Measurements from ENCODE around the gene CTSV.
"Not testable (repeated sequence)": the region's sequence is repeated elsewhere in the genome, so short reads cannot be mapped to it uniquely, and the experiment has no call there.

CTSV gene

DNA sequence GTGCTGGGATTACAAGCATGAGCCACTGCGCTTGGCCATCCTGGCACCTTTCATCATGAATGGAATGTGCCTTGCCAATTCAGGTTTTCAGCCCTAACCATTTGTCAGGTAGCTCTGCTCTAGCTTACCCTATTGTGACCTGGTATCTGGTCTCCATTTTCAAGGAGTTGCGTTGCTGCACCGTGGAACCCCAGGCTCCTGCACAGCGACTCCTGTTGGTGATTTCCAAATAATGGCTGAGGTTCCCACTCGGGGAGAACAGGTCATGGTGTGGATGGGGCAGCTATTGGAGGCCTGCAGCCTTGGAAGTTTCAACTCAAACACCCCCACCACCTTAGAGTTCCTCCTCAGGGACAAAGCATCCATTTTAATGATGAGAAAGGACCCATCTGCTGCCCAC, 18.7 kb upstream of the CTSV start (continued):
- TF ChIP-seq, protein P1, sequence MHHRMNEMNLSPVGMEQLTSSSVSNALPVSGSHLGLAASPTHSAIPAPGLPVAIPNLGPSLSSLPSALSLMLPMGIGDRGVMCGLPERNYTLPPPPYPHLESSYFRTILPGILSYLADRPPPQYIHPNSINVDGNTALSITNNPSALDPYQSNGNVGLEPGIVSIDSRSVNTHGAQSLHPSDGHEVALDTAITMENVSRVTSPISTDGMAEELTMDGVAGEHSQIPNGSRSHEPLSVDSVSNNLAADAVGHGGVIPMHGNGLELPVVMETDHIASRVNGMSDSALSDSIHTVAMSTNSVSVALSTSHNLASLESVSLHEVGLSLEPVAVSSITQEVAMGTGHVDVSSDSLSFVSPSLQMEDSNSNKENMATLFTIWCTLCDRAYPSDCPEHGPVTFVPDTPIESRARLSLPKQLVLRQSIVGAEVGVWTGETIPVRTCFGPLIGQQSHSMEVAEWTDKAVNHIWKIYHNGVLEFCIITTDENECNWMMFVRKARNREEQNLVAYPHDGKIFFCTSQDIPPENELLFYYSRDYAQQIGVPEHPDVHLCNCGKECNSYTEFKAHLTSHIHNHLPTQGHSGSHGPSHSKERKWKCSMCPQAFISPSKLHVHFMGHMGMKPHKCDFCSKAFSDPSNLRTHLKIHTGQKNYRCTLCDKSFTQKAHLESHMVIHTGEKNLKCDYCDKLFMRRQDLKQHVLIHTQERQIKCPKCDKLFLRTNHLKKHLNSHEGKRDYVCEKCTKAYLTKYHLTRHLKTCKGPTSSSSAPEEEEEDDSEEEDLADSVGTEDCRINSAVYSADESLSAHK (tag by site-specific recombination; IDR thresholded peaks at IDR 0.05), result no peak
- TF ChIP-seq, protein P2, sequence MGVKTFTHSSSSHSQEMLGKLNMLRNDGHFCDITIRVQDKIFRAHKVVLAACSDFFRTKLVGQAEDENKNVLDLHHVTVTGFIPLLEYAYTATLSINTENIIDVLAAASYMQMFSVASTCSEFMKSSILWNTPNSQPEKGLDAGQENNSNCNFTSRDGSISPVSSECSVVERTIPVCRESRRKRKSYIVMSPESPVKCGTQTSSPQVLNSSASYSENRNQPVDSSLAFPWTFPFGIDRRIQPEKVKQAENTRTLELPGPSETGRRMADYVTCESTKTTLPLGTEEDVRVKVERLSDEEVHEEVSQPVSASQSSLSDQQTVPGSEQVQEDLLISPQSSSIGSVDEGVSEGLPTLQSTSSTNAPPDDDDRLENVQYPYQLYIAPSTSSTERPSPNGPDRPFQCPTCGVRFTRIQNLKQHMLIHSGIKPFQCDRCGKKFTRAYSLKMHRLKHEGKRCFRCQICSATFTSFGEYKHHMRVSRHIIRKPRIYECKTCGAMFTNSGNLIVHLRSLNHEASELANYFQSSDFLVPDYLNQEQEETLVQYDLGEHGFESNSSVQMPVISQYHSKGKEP (tag by site-specific recombination; IDR thresholded peaks at IDR 0.05), result no peak

DNA sequence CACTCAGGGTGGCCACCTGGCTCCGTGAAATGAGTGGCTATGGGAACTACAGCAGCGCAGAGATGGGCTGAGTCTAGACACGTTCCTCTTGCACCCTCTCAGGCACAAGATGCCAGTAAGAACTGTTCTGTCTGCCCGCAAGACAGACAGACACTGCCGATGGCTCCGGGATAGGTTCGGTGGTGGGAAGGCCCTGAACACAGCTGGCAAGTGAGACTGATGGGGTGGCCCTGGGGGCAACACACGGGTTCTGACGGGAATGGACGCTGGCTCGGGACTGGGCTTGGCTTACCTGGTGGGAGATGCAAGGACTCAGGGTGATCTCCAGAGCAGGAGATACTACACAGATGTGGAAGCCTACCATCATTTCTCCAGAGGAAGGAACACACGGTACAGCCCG, 16.9 kb upstream of the CTSV start:
- H3K4me1 ChIP-seq (ENCODE audit: control insufficient read depth, insufficient read depth, low read length); H3K36me3 ChIP-seq (ENCODE audit: control insufficient read depth in 2 of 2, insufficient read depth in 1 of 2, low read length in 2 of 2); H3K27ac ChIP-seq (ENCODE audit: extremely low read depth, low read depth, low read length); H3K9me3 ChIP-seq (ENCODE audit: control insufficient read depth, insufficient read depth, low read depth, low read length); H3K4me3 ChIP-seq (ENCODE audit: low read depth, low read length); POLR2A ChIA-PET; CTCF ChIA-PET: not testable (repeated sequence)

DNA sequence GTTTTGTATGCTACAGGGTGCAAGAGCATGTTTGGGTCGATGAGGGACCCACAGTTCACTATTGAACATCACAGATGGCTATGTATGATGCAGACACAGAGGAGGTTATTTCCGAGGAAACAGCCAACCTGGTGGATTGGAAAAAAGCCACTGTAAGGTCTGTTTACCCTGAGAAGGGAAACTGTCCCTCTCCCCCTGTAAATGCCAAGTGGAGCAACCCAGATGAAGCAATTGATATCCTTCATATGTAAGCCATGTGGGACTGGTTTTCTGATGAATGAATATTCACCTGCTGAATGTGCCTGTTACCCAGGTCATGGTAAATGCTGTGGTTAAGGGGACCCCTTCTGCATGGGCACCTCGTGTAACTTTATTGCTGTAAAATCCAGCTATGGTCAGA, 14.8 kb upstream of the CTSV start:
- no peaks in the 10 kb centered on the region for H3K9me3 ChIP-seq (ENCODE audit: control insufficient read depth, insufficient read depth, low read depth, low read length)
- CTCF ChIA-PET, result interaction anchor here (0.8 kb wide), 1 partner anchor 9 kb away, joined by 4 read pairs; no protein-coding TSS in a partner anchor
- POLR2A ChIA-PET, result no interaction called here
- H3K27ac ChIP-seq (ENCODE audit: extremely low read depth, low read depth, low read length), result no peak overlapping the region
- no peak overlapping the region for H3K4me3 ChIP-seq (ENCODE audit: low read depth, low read length)
- TF ChIP-seq, protein P3, sequence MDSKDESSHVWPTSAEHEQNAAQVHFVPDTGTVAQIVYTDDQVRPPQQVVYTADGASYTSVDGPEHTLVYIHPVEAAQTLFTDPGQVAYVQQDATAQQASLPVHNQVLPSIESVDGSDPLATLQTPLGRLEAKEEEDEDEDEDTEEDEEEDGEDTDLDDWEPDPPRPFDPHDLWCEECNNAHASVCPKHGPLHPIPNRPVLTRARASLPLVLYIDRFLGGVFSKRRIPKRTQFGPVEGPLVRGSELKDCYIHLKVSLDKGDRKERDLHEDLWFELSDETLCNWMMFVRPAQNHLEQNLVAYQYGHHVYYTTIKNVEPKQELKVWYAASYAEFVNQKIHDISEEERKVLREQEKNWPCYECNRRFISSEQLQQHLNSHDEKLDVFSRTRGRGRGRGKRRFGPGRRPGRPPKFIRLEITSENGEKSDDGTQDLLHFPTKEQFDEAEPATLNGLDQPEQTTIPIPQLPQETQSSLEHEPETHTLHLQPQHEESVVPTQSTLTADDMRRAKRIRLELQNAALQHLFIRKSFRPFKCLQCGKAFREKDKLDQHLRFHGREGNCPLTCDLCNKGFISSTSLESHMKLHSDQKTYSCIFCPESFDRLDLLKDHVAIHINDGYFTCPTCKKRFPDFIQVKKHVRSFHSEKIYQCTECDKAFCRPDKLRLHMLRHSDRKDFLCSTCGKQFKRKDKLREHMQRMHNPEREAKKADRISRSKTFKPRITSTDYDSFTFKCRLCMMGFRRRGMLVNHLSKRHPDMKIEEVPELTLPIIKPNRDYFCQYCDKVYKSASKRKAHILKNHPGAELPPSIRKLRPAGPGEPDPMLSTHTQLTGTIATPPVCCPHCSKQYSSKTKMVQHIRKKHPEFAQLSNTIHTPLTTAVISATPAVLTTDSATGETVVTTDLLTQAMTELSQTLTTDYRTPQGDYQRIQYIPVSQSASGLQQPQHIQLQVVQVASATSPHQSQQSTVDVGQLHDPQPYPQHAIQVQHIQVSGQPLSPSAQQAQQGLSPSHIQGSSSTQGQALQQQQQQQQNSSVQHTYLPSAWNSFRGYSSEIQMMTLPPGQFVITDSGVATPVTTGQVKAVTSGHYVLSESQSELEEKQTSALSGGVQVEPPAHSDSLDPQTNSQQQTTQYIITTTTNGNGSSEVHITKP (tag by site-specific recombination; IDR thresholded peaks at IDR 0.05), result peak; percentile 88
- TF ChIP-seq ZBTB20 (tag by site-specific recombination; IDR thresholded peaks at IDR 0.05), result no peak
- H3K4me1 ChIP-seq (ENCODE audit: control insufficient read depth, insufficient read depth, low read length), result no peaks in the 10 kb centered on the region
- H3K36me3 ChIP-seq (ENCODE audit: control insufficient read depth in 2 of 2, insufficient read depth in 1 of 2, low read length in 2 of 2), result no peaks in the 10 kb centered on the region

DNA sequence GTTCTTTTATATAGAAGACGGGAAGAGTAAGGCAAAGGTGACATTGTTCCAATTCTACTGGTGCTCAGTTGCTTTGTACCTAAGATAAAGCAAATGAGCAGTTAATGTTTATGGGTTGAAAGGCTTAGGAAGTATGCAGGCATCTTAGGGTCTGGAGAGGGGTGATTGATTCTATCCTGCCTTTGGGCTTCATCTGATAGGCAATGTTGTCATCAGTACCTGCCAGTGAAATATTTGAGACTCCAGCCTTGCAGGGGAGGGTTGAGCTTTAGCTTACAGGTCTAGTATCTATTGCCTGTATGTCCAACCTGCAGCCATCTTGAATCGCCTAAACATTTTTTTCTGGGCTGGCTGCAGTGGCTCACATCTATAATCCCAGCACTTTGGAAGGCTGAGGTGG, 13.8 kb upstream of the CTSV start:
- Histone ChIP-seq H3K36me3 (ENCODE audit: control insufficient read depth in 2 of 2, insufficient read depth in 1 of 2, low read length in 2 of 2) (no peaks in the 10 kb centered on the region), H3K4me1 (ENCODE audit: control insufficient read depth, insufficient read depth, low read length) (no peaks in the 10 kb centered on the region), H3K27ac (ENCODE audit: extremely low read depth, low read depth, low read length) (no peak overlapping the region), H3K4me3 (ENCODE audit: low read depth, low read length) (no peak overlapping the region), H3K9me3 (ENCODE audit: control insufficient read depth, insufficient read depth, low read depth, low read length) (no peaks in the 10 kb centered on the region)
- TF ChIP-seq ZBTB48 (tag by site-specific recombination; IDR thresholded peaks at IDR 0.05), result no peak
- ChIA-PET CTCF (no interaction called here), POLR2A (interaction anchor here (0.7 kb wide), 1 partner anchor 648 kb away, joined by 4 read pairs; no protein-coding TSS in a partner anchor)

DNA sequence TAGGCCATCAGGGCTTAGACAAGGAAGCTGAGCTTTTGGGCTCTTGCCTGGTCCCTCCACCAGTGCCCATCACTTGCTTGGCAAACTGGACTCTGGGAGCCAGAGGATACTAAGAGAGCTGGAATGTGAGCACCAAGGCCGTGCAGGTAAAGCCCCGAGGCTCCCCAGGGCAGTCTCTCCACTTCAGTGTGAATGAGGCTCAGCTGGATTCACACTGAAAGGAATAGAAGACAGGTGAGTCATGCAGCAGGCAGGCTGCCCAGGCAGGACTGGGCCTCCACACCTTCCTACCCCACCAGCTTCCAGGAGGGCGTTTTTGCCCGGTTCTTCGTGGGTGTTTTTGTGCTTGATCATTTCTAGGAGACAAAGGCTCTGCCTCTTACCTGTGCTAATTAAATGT, 7.3 kb upstream of the CTSV start:
- Histone ChIP-seq H3K36me3 (ENCODE audit: control insufficient read depth in 2 of 2, insufficient read depth in 1 of 2, low read length in 2 of 2) (no peaks in the 10 kb centered on the region), H3K9me3 (ENCODE audit: control insufficient read depth, insufficient read depth, low read depth, low read length) (no peaks in the 10 kb centered on the region), H3K4me3 (ENCODE audit: low read depth, low read length) (no peak overlapping the region), H3K4me1 (ENCODE audit: control insufficient read depth, insufficient read depth, low read length) (no peaks in the 10 kb centered on the region), H3K27ac (ENCODE audit: extremely low read depth, low read depth, low read length) (no peak overlapping the region)
- ChIA-PET CTCF (no interaction called here), POLR2A (no interaction called here)
- TF ChIP-seq ZFHX2 (tag by site-specific recombination; conservative IDR thresholded peaks at IDR 0.05), result 0 out of 2 replicates have a peak, but pooled peaks have one; percentile 18
- TF ChIP-seq, protein P4, sequence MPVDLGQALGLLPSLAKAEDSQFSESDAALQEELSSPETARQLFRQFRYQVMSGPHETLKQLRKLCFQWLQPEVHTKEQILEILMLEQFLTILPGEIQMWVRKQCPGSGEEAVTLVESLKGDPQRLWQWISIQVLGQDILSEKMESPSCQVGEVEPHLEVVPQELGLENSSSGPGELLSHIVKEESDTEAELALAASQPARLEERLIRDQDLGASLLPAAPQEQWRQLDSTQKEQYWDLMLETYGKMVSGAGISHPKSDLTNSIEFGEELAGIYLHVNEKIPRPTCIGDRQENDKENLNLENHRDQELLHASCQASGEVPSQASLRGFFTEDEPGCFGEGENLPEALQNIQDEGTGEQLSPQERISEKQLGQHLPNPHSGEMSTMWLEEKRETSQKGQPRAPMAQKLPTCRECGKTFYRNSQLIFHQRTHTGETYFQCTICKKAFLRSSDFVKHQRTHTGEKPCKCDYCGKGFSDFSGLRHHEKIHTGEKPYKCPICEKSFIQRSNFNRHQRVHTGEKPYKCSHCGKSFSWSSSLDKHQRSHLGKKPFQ (tag by site-specific recombination; IDR thresholded peaks at IDR 0.05), result peak; percentile 87
- TF ChIP-seq GLIS1 (tag by site-specific recombination; IDR thresholded peaks at IDR 0.05), result peak; percentile 57
- TF ChIP-seq ZNF169 (tag by site-specific recombination; IDR thresholded peaks at IDR 0.05), result no peak
